OCI-LY7 (cell line): ENCODE results near the gene TUBGCP6. TPM values are rescaled to one million over a fixed set of nuclear protein-coding genes. Genes with fewer than 3 reads are reported as not detected.

Source experiments
- BruUV-seq: library from RNA; stranded (reverse); fragments of 400-500 nt; replicated peaks from 2 replicates; lab custom pipeline; 2021; lab: Mats Ljungman, UMichigan
- CTCF ChIA-PET: fragments of 300-600 bp; sonication (Branson Sonifier 250); formaldehyde crosslinking; loops from one replicate; lab custom pipeline; 2022; ENCODE audit warnings: antibody characterized with exemption; ENCODE audit not compliant: unreplicated experiment; lab: Charles Lee
- POLR2A ChIA-PET: fragments of 300-600 bp; sonication (Branson Sonifier 250); formaldehyde crosslinking; loops from one replicate; lab custom pipeline; 2022; ENCODE audit warnings: antibody characterized with exemption; lab: Charles Lee
- DNase-seq: peaks from one replicate; pipeline ENCODE4 v3.0.0-alpha.2; 2015; ENCODE audit warnings: low spot score
- H2AFZ ChIP-seq: fragments of 200-600 bp; sonication (generic), shearing (Covaris generic); 2 replicates; pipeline ENCODE4 v1.6.1; 2014; ENCODE audit warnings: mild to moderate bottlenecking, antibody characterized with exemption, low read length, moderate library complexity
- H3K27ac ChIP-seq: fragments of 200-600 bp; sonication (generic); 2 replicates; pipeline ENCODE4 v1.5.1; 2014; ENCODE audit warnings: mixed run types, low read depth, mild to moderate bottlenecking, moderate library complexity, low read length, inconsistent platforms; ENCODE audit not compliant: poor library complexity, severe bottlenecking
- H3K36me3 ChIP-seq: fragments of 200-600 bp; sonication (generic); 2 replicates; pipeline ENCODE4 v1.6.1; 2014; ENCODE audit warnings: mild to moderate bottlenecking, antibody characterized with exemption, low read length, moderate library complexity, mixed read lengths; ENCODE audit not compliant: insufficient read depth
- H3K4me1 ChIP-seq: fragments of 200-600 bp; sonication (generic); 2 replicates; pipeline ENCODE4 v1.5.1; 2014; ENCODE audit warnings: mild to moderate bottlenecking, low read length; ENCODE audit not compliant: insufficient read depth, poor library complexity, severe bottlenecking
- H3K4me2 ChIP-seq: fragments of 200-600 bp; sonication (generic); 2 replicates; pipeline ENCODE4 v1.6.1; 2014; ENCODE audit warnings: mild to moderate bottlenecking, low read length
- H3K4me3 ChIP-seq: fragments of 200-600 bp; sonication (generic); 2 replicates; pipeline ENCODE4 v1.5.1; 2014; ENCODE audit warnings: mild to moderate bottlenecking, low read depth, low read length; ENCODE audit not compliant: poor library complexity, severe bottlenecking
- H3K79me2 ChIP-seq: fragments of 200-600 bp; sonication (generic); 2 replicates; pipeline ENCODE4 v1.6.1; 2016; ENCODE audit warnings: low read depth, mild to moderate bottlenecking, low read length, moderate library complexity, mixed read lengths; ENCODE audit not compliant: insufficient read depth
- H3K9me2 ChIP-seq: fragments of 200-600 bp; sonication (generic); 2 replicates; pipeline ENCODE4 v1.6.1; 2016; ENCODE audit warnings: mild to moderate bottlenecking, low read length, mixed read lengths; ENCODE audit not compliant: insufficient read depth
- H3K9me3 ChIP-seq: fragments of 200-600 bp; sonication (generic); 2 replicates; pipeline ENCODE4 v1.6.1; 2014; ENCODE audit warnings: mild to moderate bottlenecking, mixed run types, low read length, mixed read lengths
- H4K20me1 ChIP-seq: fragments of 200-600 bp; sonication (generic); 2 replicates; pipeline ENCODE4 v1.6.1; 2014; ENCODE audit warnings: mild to moderate bottlenecking, antibody characterized with exemption, low read length, moderate library complexity, mixed read lengths; ENCODE audit not compliant: insufficient read depth
- EZH2phosphoT487 ChIP-seq: fragments of 200-600 bp; sonication (generic); IDR thresholded peaks from 2 replicates; pipeline ENCODE4 v1.6.1; 2018; ENCODE audit warnings: low read depth, borderline replicate concordance, mild to moderate bottlenecking, mixed run types, antibody characterized with exemption, low read length, moderate library complexity, mixed read lengths
- intact Hi-C: fragments of 100-400 bp; cut with micrococcal nuclease; formaldehyde crosslinking; loops from one replicate; pipeline ENCODE4 v1.10.0; 2022; ENCODE audit not compliant: unreplicated experiment
- total RNA-seq, 2 experiments: library from RNA; depleted of rRNA in 1 of 2; stranded (reverse); fragments of >200 nt in 1 of 2; shearing (Covaris generic) in 1 of 2; gene quantifications; 2 replicates each; pipeline ENCODE4 v1.2.3, GENCODE V29; 2014 to 2022
- TF ChIP-seq, protein P1 (sequence below): fragments of 200-600 bp; sonication (generic); conservative IDR thresholded peaks from 2 replicates; pipeline ENCODE4 v1.5.1; 2014; ENCODE audit warnings: mild to moderate bottlenecking, antibody characterized with exemption, low read length, moderate library complexity, mixed read lengths

TUBGCP6 gene
- total RNA-seq, 2 experiments from 2014 or later = 57.7 to 63.2 TPM

DNA sequence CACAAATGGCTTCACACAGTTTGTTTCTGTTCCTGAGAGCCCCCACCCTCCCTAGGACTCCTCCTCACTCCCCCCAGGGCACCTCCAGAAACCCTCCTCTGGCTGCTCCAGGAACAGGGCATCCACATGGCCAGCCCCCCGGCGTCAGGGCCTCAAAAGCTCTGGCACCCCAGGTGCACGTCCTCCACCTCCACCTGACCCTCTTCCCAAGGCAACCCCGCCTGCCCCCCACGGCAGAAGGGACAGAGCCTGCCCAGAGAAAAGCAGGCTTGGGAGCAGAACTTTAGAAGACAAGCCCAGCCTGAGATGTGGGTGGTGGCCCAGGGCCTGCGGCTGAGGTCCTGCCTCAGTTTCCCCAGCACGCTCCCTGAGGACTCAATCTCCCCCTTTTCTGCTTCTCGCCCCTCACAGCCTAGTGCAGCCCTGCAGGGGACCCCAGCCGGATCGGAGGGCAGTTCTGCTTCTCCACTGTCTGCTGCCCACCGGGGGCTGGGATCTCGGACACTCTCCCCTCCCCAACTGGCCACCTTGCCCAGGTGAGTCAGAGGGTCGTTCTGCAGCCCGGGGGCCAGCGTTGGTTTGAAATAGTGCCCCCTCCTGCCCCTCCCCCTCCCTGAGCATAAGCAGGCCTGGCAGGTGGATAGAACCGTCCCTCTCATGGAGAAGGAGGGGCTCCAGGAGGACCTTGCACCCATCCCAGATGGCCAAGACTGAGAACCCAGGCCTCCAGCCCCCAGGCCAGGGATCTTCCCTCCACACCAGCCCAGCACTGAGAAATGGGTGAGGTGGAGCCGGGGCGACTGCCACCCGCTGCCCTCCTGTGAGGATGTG is 61.5 kb downstream of the TUBGCP6 start:
- TF ChIP-seq EZH2phosphoT487 = no peak
- TF ChIP-seq, protein P1, sequence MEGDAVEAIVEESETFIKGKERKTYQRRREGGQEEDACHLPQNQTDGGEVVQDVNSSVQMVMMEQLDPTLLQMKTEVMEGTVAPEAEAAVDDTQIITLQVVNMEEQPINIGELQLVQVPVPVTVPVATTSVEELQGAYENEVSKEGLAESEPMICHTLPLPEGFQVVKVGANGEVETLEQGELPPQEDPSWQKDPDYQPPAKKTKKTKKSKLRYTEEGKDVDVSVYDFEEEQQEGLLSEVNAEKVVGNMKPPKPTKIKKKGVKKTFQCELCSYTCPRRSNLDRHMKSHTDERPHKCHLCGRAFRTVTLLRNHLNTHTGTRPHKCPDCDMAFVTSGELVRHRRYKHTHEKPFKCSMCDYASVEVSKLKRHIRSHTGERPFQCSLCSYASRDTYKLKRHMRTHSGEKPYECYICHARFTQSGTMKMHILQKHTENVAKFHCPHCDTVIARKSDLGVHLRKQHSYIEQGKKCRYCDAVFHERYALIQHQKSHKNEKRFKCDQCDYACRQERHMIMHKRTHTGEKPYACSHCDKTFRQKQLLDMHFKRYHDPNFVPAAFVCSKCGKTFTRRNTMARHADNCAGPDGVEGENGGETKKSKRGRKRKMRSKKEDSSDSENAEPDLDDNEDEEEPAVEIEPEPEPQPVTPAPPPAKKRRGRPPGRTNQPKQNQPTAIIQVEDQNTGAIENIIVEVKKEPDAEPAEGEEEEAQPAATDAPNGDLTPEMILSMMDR = no peak
- Histone ChIP-seq H3K36me3 (peaks cover 9% of the 10 kb centered on the region), H3K79me2 (peaks cover 22% of the 10 kb centered on the region), H3K4me1 (peaks cover 18% of the 10 kb centered on the region), H2AFZ (no peak overlapping the region), H3K4me2 (no peak overlapping the region), H3K27ac (no peak overlapping the region), H3K9me2 (no peaks in the 10 kb centered on the region), H4K20me1 (no peaks in the 10 kb centered on the region), H3K9me3 (no peaks in the 10 kb centered on the region), H3K4me3 (no peak overlapping the region)
- POLR2A ChIA-PET = no interaction called here
- intact Hi-C loops = no loop called here
- no peak for DNase-seq
- no TSS peak for BruUV-seq
- CTCF ChIA-PET = no interaction called here

DNA sequence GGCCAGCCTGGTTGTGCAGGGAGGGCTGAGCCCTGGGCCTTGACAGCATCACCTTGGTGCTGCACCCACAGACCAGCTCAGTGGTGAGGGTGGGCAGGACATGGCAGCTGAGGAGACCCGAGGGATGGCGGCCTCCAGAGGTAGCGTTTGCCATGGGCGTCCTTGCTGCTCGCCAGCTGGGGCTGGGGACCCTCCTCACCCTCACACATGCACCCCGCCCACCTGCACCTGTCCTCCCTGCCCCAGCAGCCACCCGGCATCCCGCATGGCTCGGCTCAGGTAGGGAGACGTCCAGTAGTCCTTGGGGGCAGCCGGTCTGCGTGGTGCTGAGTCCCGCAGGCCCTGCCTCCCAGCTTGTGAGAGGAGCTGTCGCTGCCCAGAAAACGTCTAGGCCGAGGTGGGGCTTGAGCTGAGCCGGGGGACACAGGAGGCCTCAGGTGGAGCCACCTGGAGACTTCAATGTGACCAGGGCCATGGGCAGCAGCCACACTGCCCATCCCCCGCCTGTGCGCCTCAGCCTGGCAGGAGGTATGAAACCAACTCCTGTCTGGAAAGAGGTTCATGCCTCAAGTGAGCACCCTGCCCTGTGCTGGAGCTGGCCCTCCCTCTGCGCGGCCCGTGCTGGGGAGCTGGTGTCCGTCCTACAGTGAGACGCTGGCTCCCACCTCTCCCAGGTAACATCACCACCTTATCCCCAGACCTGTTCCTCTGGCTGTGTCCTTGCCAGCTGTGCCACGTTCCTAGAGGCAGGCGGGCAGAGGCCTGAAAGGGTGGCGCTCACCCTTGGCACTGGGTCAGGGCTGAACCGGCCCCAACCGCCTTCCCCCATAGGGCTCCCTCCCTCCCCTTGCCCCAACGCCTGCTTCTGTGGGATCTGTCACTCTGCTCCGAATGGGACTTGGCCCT is 62.4 kb downstream of the TUBGCP6 start:
- Histone ChIP-seq H3K79me2 (peaks cover 14% of the 10 kb centered on the region), H3K4me2 (no peak overlapping the region), H3K9me2 (no peaks in the 10 kb centered on the region), H3K9me3 (no peaks in the 10 kb centered on the region), H4K20me1 (no peaks in the 10 kb centered on the region), H3K4me3 (no peak overlapping the region), H3K4me1 (peaks cover 9% of the 10 kb centered on the region), H3K36me3 (0 out of 2 replicates have a peak, but pooled peaks cover 5% of the 10 kb centered on the region), H2AFZ (no peak overlapping the region), H3K27ac (no peak overlapping the region)
- DNase-seq = no peak
- ChIA-PET POLR2A (interaction anchor here (0.7 kb wide), 1 partner anchor 85 kb away, joined by 3 read pairs; no protein-coding TSS in a partner anchor), CTCF (no interaction called here)
- no TSS peak for BruUV-seq
- TF ChIP-seq EZH2phosphoT487 = no peak
- TF ChIP-seq, protein P1 = no peak
- intact Hi-C loops = no loop called here
